GM23338 (cell line): Measurements from ENCODE around the gene TRIM59. TPM values are rescaled to one million over a fixed set of nuclear protein-coding genes. Genes with fewer than 3 reads are reported as not detected.

Source experiments
- ATAC-seq: fragments of 200-7000 bp; cut with Tn5 transposase; 3 replicates; pipeline ENCODE4 v1.9.1; 2020
- DNase-seq: peaks from one replicate; pipeline ENCODE4 v3.0.0-alpha.2; 2015; ENCODE audit warnings: low spot score
- H2AFZ ChIP-seq: fragments of 200-600 bp; sonication (generic); 2 replicates; pipeline ENCODE4 v1.8.0; 2016; ENCODE audit warnings: antibody characterized with exemption, mild to moderate bottlenecking, moderate library complexity
- H3F3A ChIP-seq: fragments of 200-600 bp; sonication (generic); replicated peaks from 2 replicates; pipeline ENCODE4 v1.8.0; 2017; ENCODE audit warnings: antibody characterized with exemption, mixed run types, low read depth
- H3K27ac ChIP-seq: fragments of 200-600 bp; sonication (generic); 2 replicates; pipeline ENCODE4 v1.6.1; 2016; ENCODE audit warnings: low read depth
- H3K27me3 ChIP-seq: fragments of 200-600 bp; sonication (generic); 2 replicates; pipeline ENCODE4 v1.8.0; 2016; ENCODE audit warnings: mild to moderate bottlenecking, mixed run types, moderate library complexity; ENCODE audit not compliant: insufficient read depth
- H3K36me3 ChIP-seq: fragments of 200-600 bp; sonication (generic); 2 replicates; pipeline ENCODE4 v1.8.0; 2016; ENCODE audit warnings: mild to moderate bottlenecking; ENCODE audit not compliant: insufficient read depth
- H3K4me1 ChIP-seq: fragments of 200-600 bp; sonication (generic); 2 replicates; pipeline ENCODE4 v1.8.0; 2016; ENCODE audit warnings: mild to moderate bottlenecking, moderate library complexity; ENCODE audit not compliant: insufficient read depth
- H3K4me2 ChIP-seq: fragments of 200-600 bp; sonication (generic); 2 replicates; pipeline ENCODE4 v1.7.1; 2017; ENCODE audit warnings: mixed run types
- H3K4me3 ChIP-seq: fragments of 200-600 bp; sonication (generic); 2 replicates; pipeline ENCODE4 v1.6.1; 2016; ENCODE audit warnings: mixed run types
- H3K79me2 ChIP-seq: fragments of 200-600 bp; sonication (generic); replicated peaks from 2 replicates; pipeline ENCODE4 v1.8.0; 2017; ENCODE audit warnings: mild to moderate bottlenecking; ENCODE audit not compliant: insufficient read depth
- H3K9me2 ChIP-seq: fragments of 200-600 bp; sonication (generic); 2 replicates; pipeline ENCODE4 v1.8.0; 2017; ENCODE audit not compliant: insufficient read depth
- H4K20me1 ChIP-seq: fragments of 200-600 bp; sonication (generic); replicated peaks from 2 replicates; pipeline ENCODE4 v1.8.0; 2017; ENCODE audit warnings: mild to moderate bottlenecking; ENCODE audit not compliant: insufficient read depth
- H3K27ac Mint-ChIP-seq: 2 replicates; pipeline ENCODE4 v1.8.0; 2020; ENCODE audit warnings: inconsistent platforms, mild to moderate bottlenecking, moderate library complexity, mixed read lengths
- H3K27me3 Mint-ChIP-seq: 3 replicates; pipeline ENCODE4 v1.8.0; 2022; ENCODE audit warnings: low read depth, mild to moderate bottlenecking, moderate library complexity, mixed read lengths, inconsistent platforms; ENCODE audit not compliant: insufficient read depth, poor library complexity
- H3K36me3 Mint-ChIP-seq: 3 replicates; pipeline ENCODE4 v1.8.0; 2021; ENCODE audit warnings: low read depth, mild to moderate bottlenecking, inconsistent platforms, moderate library complexity, mixed read lengths
- H3K4me1 Mint-ChIP-seq: 3 replicates; pipeline ENCODE4 v1.8.0; 2020; ENCODE audit warnings: mild to moderate bottlenecking, inconsistent platforms, mixed read lengths
- H3K4me3 Mint-ChIP-seq: 3 replicates; pipeline ENCODE4 v1.8.0; 2021; ENCODE audit warnings: moderate library complexity, mild to moderate bottlenecking, inconsistent platforms, mixed read lengths
- H3K9me3 Mint-ChIP-seq: 3 replicates; pipeline ENCODE4 v1.8.0; 2020; ENCODE audit warnings: moderate library complexity, mild to moderate bottlenecking, inconsistent platforms, mixed read lengths
- CREB1 ChIP-seq: fragments of 250-450 bp; sonication (Bioruptor Pico); IDR thresholded peaks from 2 replicates; pipeline ENCODE4 v1.5.0; 2020; ENCODE audit warnings: low read depth, mild to moderate bottlenecking, moderate library complexity
- CTCF ChIP-seq, 2 experiments: fragments of 200-600 bp in 1 of 2; sonication (generic) in 1 of 2; conservative IDR thresholded peaks; 2 replicates each; pipeline versions ENCODE4 v1.5.1 to v1.6.1; 2016 to 2017; ENCODE audit warnings: antibody characterized with exemption in 2 of 2, low read depth in 2 of 2, mild to moderate bottlenecking in 2 of 2, moderate library complexity in 1 of 2
- EZH2 ChIP-seq: fragments of 200-600 bp; sonication (generic); IDR thresholded peaks from one replicate; pipeline ENCODE4 v1.8.0; 2017; ENCODE audit warnings: antibody characterized with exemption, mild to moderate bottlenecking, low read depth; ENCODE audit not compliant: unreplicated experiment
- EZH2phosphoT487 ChIP-seq: fragments of 200-600 bp; sonication (generic); IDR thresholded peaks from one replicate; pipeline ENCODE4 v1.8.1; 2018; ENCODE audit warnings: antibody characterized with exemption; ENCODE audit not compliant: unreplicated experiment
- JUNB ChIP-seq: IDR thresholded peaks from one replicate; pipeline ENCODE4 v1.6.1; 2016; ENCODE audit warnings: antibody characterized with exemption; ENCODE audit not compliant: unreplicated experiment
- REST ChIP-seq: IDR thresholded peaks from one replicate; pipeline ENCODE4 v1.6.1; 2018; ENCODE audit warnings: antibody characterized with exemption; ENCODE audit not compliant: unreplicated experiment
- STAT1 ChIP-seq: IDR thresholded peaks from one replicate; pipeline ENCODE4 v1.6.1; 2016; ENCODE audit warnings: antibody characterized with exemption; ENCODE audit not compliant: unreplicated experiment
- ZNF114 ChIP-seq: fragments of 250-450 bp; sonication (Bioruptor Pico); IDR thresholded peaks from 2 replicates; pipeline ENCODE4 v1.5.0; 2020; ENCODE audit warnings: mild to moderate bottlenecking, moderate library complexity
- ZNF331 ChIP-seq: fragments of 250-450 bp; sonication (Bioruptor Pico); IDR thresholded peaks from 2 replicates; pipeline ENCODE4 v1.5.0; 2020; ENCODE audit warnings: low read depth, mild to moderate bottlenecking, moderate library complexity
- polyA plus RNA-seq: library from polyadenylated mRNA; unstranded; fragments of >200 nt; fragmentation: Nextera tagmentation; extraction: Ambion mirVana; gene quantifications from 2 replicates; pipeline ENCODE4 v1.2.1, GENCODE V29; 2016
- total RNA-seq: library from RNA; depleted of rRNA; stranded (reverse); fragments of >200 nt; shearing (Covaris generic); gene quantifications from 2 replicates; pipeline ENCODE4 v1.2.3, GENCODE V29; 2014

The TRIM59 gene
- total and polyA plus RNA-seq, 2 experiments from 2014 or later, result 46.2 to 98.6 TPM

GRCh38 chr3:160486459-160486869 is 36.9 kb upstream of the TRIM59 start:
- no peak overlapping the region for H3K4me3 ChIP-seq
- no peaks in the 10 kb centered on the region for H3K4me1 ChIP-seq
- ATAC-seq, result no peak
- no peaks in the 10 kb centered on the region for H4K20me1 ChIP-seq
- TF ChIP-seq CTCF (conservative IDR thresholded peaks at IDR 0.05; ENCODE audit: low read depth in 2 of 2) (peak in 1 of 2 experiments; percentile 83; a peak in 3 of 4 replicates), ZNF331 (CRISPR knock-in tag) (no peak), STAT1 (no peak)
- H3K27me3 Mint-ChIP-seq, result peaks cover 4% of the 10 kb centered on the region
- no peaks in the 10 kb centered on the region for H3K36me3 ChIP-seq
- no peak overlapping the region for H3K27ac Mint-ChIP-seq
- H3K9me3 Mint-ChIP-seq, result no peaks in the 10 kb centered on the region
- no peaks in the 10 kb centered on the region for H3K79me2 ChIP-seq
- H3K4me3 Mint-ChIP-seq, result no peak overlapping the region
- no peak overlapping the region for H3K27ac ChIP-seq
- H3K4me2 ChIP-seq, result no peak overlapping the region
- peaks cover 3% of the 10 kb centered on the region; the same call in 1 of the 3 replicates for H3K4me1 Mint-ChIP-seq
- no peaks in the 10 kb centered on the region for H3K36me3 Mint-ChIP-seq
- no peak overlapping the region for H2AFZ ChIP-seq
- H3K9me2 ChIP-seq, result no peaks in the 10 kb centered on the region
- peak; percentile 44 for DNase-seq
- H3K27me3 ChIP-seq, result no peaks in the 10 kb centered on the region
- no peaks in the 10 kb centered on the region for H3F3A ChIP-seq

GRCh38 chr3:160482796-160483195 is 33.2 kb upstream of the TRIM59 start:
- Histone ChIP-seq H3F3A (no peaks in the 10 kb centered on the region), H3K79me2 (no peaks in the 10 kb centered on the region), H2AFZ (no peak overlapping the region), H3K27me3 (no peaks in the 10 kb centered on the region), H4K20me1 (no peaks in the 10 kb centered on the region), H3K4me1 (no peaks in the 10 kb centered on the region), H3K27ac (no peak overlapping the region), H3K4me3 (no peak overlapping the region), H3K4me2 (no peak overlapping the region), H3K9me2 (no peaks in the 10 kb centered on the region), H3K36me3 (no peaks in the 10 kb centered on the region)
- Mint-ChIP-seq H3K9me3 (no peaks in the 10 kb centered on the region), H3K27me3 (peaks cover 4% of the 10 kb centered on the region), H3K36me3 (no peaks in the 10 kb centered on the region), H3K4me3 (no peak overlapping the region), H3K4me1 (peaks cover 3% of the 10 kb centered on the region; the same call in 1 of the 3 replicates), H3K27ac (no peak overlapping the region)
- DNase-seq, result no peak
- TF ChIP-seq CTCF (conservative IDR thresholded peaks at IDR 0.05; ENCODE audit: low read depth in 2 of 2) (no peak), REST (no peak), ZNF114 (CRISPR knock-in tag) (no peak), EZH2phosphoT487 (no peak), EZH2 (no peak), CREB1 (CRISPR knock-in tag) (no peak), JUNB (no peak), STAT1 (no peak)
- no peak for ATAC-seq
